ENCODE data around the gene TNFAIP8L1.

The TNFAIP8L1 gene

GRCh38 chr19:4695224-4695731 lies 56.0 kb downstream of the TNFAIP8L1 start:
- no peak for DNase-seq (ENCODE audit: extremely low spot score, insufficient read length, low read depth)
- no peak for FAIRE-seq

DNA sequence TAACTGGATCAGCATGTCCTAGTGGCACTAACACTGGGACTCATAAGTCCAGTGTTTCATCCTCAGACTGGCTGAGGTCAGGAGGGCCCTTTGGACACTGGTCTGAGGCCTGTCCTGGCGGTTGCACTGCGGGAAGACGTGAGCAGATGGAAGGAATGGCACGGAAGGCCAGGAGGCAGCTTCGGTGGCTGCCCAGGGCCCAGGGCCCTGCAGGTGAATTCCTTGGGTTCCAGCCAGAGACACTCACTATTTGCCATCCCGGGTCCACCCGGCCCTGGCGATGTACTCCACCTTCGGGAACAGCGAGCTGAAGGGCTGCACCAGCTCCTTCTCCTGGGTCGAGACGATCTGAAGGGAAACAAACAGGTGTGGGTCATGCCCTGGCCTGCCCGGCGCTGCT lies 58.0 kb downstream of the TNFAIP8L1 start:
- DNase-seq (ENCODE audit: extremely low spot score, insufficient read length, low read depth) (no peak), FAIRE-seq (no peak)

- DNase-seq (ENCODE audit: extremely low spot score, insufficient read length, low read depth) (no peak), FAIRE-seq (no peak)
Observed at GRCh38 chr19:4699826-4700692, 60.7 kb downstream of the TNFAIP8L1 start.

DNA sequence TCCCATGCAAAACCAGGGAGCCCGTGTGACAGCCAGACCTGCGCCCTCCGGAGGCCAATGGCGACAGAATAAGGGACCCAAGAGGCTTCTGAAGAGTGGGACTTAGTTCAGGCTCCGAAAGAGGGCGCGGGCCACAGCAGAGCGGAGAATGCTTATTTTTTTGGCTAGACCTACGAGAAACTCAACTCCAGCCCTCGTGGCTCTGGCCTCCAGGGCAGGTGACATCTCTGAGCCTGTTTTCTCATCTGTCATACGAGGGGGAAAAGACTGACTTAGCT lies 61.3 kb downstream of the TNFAIP8L1 start:
- FAIRE-seq, result no peak
- no peak for DNase-seq (ENCODE audit: extremely low spot score, insufficient read length, low read depth)

- FAIRE-seq (no peak), DNase-seq (ENCODE audit: extremely low spot score, insufficient read length, low read depth) (no peak)
Observed at GRCh38 chr19:4701557-4701956, 62.2 kb downstream of the TNFAIP8L1 start.

GRCh38 chr19:4702764-4703163 lies 63.4 kb downstream of the TNFAIP8L1 start:
- FAIRE-seq (no peak), DNase-seq (ENCODE audit: extremely low spot score, insufficient read length, low read depth) (no peak)

DNA sequence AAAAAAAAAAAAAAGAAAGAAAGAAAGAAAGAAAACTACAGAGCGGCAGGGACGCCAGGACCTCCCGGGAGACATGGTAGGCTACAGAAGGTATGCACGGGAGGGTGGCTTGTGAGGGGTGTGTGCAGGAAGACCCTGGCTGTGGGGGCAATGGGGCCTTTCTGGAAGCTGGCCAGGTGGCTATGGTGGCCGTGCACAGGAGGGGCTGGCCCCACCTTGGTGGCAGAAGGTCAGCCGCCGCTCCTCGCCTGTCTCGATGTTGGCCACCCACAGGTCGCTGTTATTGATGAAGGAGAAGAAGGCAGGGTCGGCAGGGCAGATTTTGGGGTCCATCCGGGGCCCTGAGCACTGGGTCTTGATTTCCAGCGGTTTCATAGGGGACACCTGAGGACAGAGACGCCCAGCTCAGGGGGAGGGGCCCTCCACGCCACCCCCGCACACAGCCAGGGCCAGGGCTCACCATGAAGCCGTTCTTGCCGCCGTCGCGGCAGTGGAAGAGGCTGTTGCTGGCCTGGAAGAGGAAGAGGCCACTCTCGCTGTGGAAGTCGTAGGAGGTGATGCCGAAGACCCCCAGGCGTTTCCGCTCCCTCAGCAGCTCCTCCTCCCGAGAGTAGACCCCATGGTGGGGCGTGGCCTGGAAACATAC lies 64.5 kb downstream of the TNFAIP8L1 start:
- no peak for FAIRE-seq

GRCh38 chr19:4704317-4704673 lies 65.0 kb downstream of the TNFAIP8L1 start:
- no peak for DNase-seq (ENCODE audit: extremely low spot score, insufficient read length, low read depth)
- FAIRE-seq, result no peak

More for the DNA sequence above, 64.5 kb downstream of the TNFAIP8L1 start:
- no peak for DNase-seq (ENCODE audit: extremely low spot score, insufficient read length, low read depth)
